ENCODE results near the gene RNF169.
"Not testable (repeated sequence)": the region's sequence is repeated elsewhere in the genome, so short reads cannot be mapped to it uniquely, and the experiment has no call there.

The RNF169 gene

GRCh38 chr11:74820763-74821162, 72.1 kb downstream of the RNF169 start:
- DNase-seq (ENCODE audit: low read depth, low spot score): no peak

GRCh38 chr11:74822170-74822569, 73.5 kb downstream of the RNF169 start:
- no peak for DNase-seq (ENCODE audit: low read depth, low spot score)

GRCh38 chr11:74824285-74824982, 75.8 kb downstream of the RNF169 start:
- DNase-seq (ENCODE audit: low read depth, low spot score): no peak

GRCh38 chr11:74825596-74825995, 76.9 kb downstream of the RNF169 start:
- DNase-seq (ENCODE audit: low read depth, low spot score): not testable (repeated sequence)

GRCh38 chr11:74826901-74827300, 78.3 kb downstream of the RNF169 start:
- DNase-seq (ENCODE audit: low read depth, low spot score): no peak

- no peak for DNase-seq (ENCODE audit: low read depth, low spot score)
Observed at GRCh38 chr11:74837191-74837590, 88.5 kb downstream of the RNF169 start.

GRCh38 chr11:74838188-74838587, 89.5 kb downstream of the RNF169 start:
- DNase-seq (ENCODE audit: low read depth, low spot score): no peak

GRCh38 chr11:74839446-74839845, 90.8 kb downstream of the RNF169 start:
- no peak for DNase-seq (ENCODE audit: low read depth, low spot score)

GRCh38 chr11:74839971-74840370, 91.3 kb downstream of the RNF169 start:
- no peak for DNase-seq (ENCODE audit: low read depth, low spot score)

GRCh38 chr11:74840486-74840885, 91.8 kb downstream of the RNF169 start:
- no peak for DNase-seq (ENCODE audit: low read depth, low spot score)

- DNase-seq (ENCODE audit: low read depth, low spot score): no peak
Observed at GRCh38 chr11:74842967-74843366, 94.3 kb downstream of the RNF169 start.

- no peak for DNase-seq (ENCODE audit: low read depth, low spot score)
Observed at GRCh38 chr11:74844072-74844471, 95.4 kb downstream of the RNF169 start.

- DNase-seq (ENCODE audit: low read depth, low spot score): no peak
Observed at GRCh38 chr11:74844865-74845264, 96.2 kb downstream of the RNF169 start.

GRCh38 chr11:74845978-74846517, 97.4 kb downstream of the RNF169 start:
- DNase-seq (ENCODE audit: low read depth, low spot score): no peak

GRCh38 chr11:74846770-74847169, 98.1 kb downstream of the RNF169 start:
- no peak for DNase-seq (ENCODE audit: low read depth, low spot score)

- DNase-seq (ENCODE audit: low read depth, low spot score): no peak
Observed at GRCh38 chr11:74847395-74847794, 98.7 kb downstream of the RNF169 start.

GRCh38 chr11:74847895-74848294, 99.2 kb downstream of the RNF169 start:
- no peak for DNase-seq (ENCODE audit: low read depth, low spot score)

GRCh38 chr11:74849525-74850391, 101.1 kb downstream of the RNF169 start:
- peak; percentile 73 for DNase-seq (ENCODE audit: low read depth, low spot score)

- DNase-seq (ENCODE audit: low read depth, low spot score): no peak
Observed at GRCh38 chr11:74853223-74853622, 104.6 kb downstream of the RNF169 start.

GRCh38 chr11:74860743-74861142, 112.1 kb downstream of the RNF169 start:
- no peak for DNase-seq (ENCODE audit: low read depth, low spot score)

- DNase-seq (ENCODE audit: low read depth, low spot score): no peak
Observed at GRCh38 chr11:74863410-74863809, 114.8 kb downstream of the RNF169 start.

GRCh38 chr11:74866557-74866956, 117.9 kb downstream of the RNF169 start:
- no peak for DNase-seq (ENCODE audit: low read depth, low spot score)

- DNase-seq (ENCODE audit: low read depth, low spot score): peak; percentile 42
Observed at GRCh38 chr11:74870485-74870884, 121.8 kb downstream of the RNF169 start.
